OCI-LY1 (cell line): ENCODE data around the gene CDC25C.

ENCODE experiments used
- H2AFZ ChIP-seq: fragments of 200-600 bp; sonication (generic), shearing (Covaris generic); 2 replicates; pipeline ENCODE4 v1.6.0; 2014; ENCODE audit warnings: antibody characterized with exemption, mild to moderate bottlenecking, low read length
- H3F3A ChIP-seq: fragments of 200-600 bp; sonication (generic), shearing (Covaris generic); 2 replicates; pipeline ENCODE4 v1.6.0; 2014; ENCODE audit warnings: mild to moderate bottlenecking, antibody characterized with exemption, low read length, moderate library complexity; ENCODE audit not compliant: insufficient read depth
- H3K27ac ChIP-seq: fragments of 200-600 bp; sonication (generic); 2 replicates; pipeline ENCODE4 v1.5.1; 2014; ENCODE audit warnings: low read length, mixed run types, mild to moderate bottlenecking, low read depth; ENCODE audit not compliant: poor library complexity, severe bottlenecking
- H3K27me3 ChIP-seq: fragments of 200-600 bp; sonication (generic); 2 replicates; pipeline ENCODE4 v1.6.0; 2014; ENCODE audit warnings: antibody characterized with exemption, mild to moderate bottlenecking, low read length, moderate library complexity; ENCODE audit not compliant: insufficient read depth
- H3K36me3 ChIP-seq: fragments of 200-600 bp; sonication (generic); 2 replicates; pipeline ENCODE4 v1.6.1; 2014; ENCODE audit warnings: mild to moderate bottlenecking, antibody characterized with exemption, low read length, moderate library complexity, mixed read lengths; ENCODE audit not compliant: insufficient read depth
- H3K4me1 ChIP-seq: fragments of 200-600 bp; sonication (generic); 2 replicates; pipeline ENCODE4 v1.5.1; 2014; ENCODE audit warnings: mild to moderate bottlenecking, low read length, moderate library complexity; ENCODE audit not compliant: insufficient read depth, severe bottlenecking
- H3K4me2 ChIP-seq: fragments of 200-600 bp; sonication (generic), shearing (Covaris generic); 2 replicates; pipeline ENCODE4 v1.6.1; 2014; ENCODE audit warnings: low read length
- H3K4me3 ChIP-seq: fragments of 200-600 bp; sonication (generic); 2 replicates; pipeline ENCODE4 v1.5.1; 2014; ENCODE audit warnings: low read length, low read depth, mild to moderate bottlenecking, mixed read lengths; ENCODE audit not compliant: poor library complexity, severe bottlenecking
- H3K79me2 ChIP-seq: fragments of 200-600 bp; shearing (Covaris generic); 2 replicates; pipeline ENCODE4 v1.6.1; 2016; ENCODE audit warnings: mixed run types, low read length, mixed read lengths; ENCODE audit not compliant: insufficient read depth
- H3K9ac ChIP-seq: fragments of 200-600 bp; sonication (generic), shearing (Covaris generic); 2 replicates; pipeline ENCODE4 v1.6.1; 2014; ENCODE audit warnings: mild to moderate bottlenecking, low read length, mixed read lengths
- H3K9me2 ChIP-seq: fragments of 200-600 bp; sonication (generic), shearing (Covaris generic); 2 replicates; pipeline ENCODE4 v1.6.1; 2014; ENCODE audit warnings: low read depth, mild to moderate bottlenecking, low read length, mixed read lengths
- H3K9me3 ChIP-seq: fragments of 200-600 bp; shearing (Covaris generic); 2 replicates; pipeline ENCODE4 v1.6.1; 2014; ENCODE audit warnings: low read length, mixed read lengths
- H4K20me1 ChIP-seq: fragments of 200-600 bp; sonication (generic), shearing (Covaris generic); 2 replicates; pipeline ENCODE4 v1.6.0; 2016; ENCODE audit warnings: mild to moderate bottlenecking, low read length; ENCODE audit not compliant: insufficient read depth
- EZH2 ChIP-seq: fragments of 200-600 bp; sonication (generic), shearing (Covaris generic); IDR thresholded peaks from 2 replicates; pipeline ENCODE4 v1.8.0; 2017; ENCODE audit warnings: borderline replicate concordance, mixed run types, mild to moderate bottlenecking, antibody characterized with exemption, low read length, moderate library complexity, mixed read lengths
- TF ChIP-seq, protein P1 (sequence below): fragments of 200-600 bp; sonication (generic), shearing (Covaris generic); IDR thresholded peaks from 2 replicates; pipeline ENCODE4 v1.5.1; 2017; ENCODE audit warnings: mild to moderate bottlenecking, antibody characterized with exemption, low read length, moderate library complexity, mixed read lengths

CDC25C gene

DNA sequence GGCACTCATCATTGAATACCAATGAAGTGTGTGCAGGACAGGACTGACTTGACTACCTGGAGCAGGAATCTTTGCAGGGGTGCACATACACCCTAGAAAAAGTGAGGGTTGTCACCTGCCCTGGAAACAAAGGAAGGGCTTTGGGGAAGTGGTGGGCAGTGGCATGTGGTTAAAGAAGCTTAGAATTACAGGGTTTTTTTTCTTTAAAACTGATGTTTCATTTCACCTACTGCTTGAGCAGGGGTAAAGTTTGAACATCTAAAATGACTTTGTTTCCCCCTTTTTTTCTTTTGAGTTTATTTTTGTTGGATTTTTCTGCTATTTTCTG is 18.9 kb upstream of the CDC25C start:
- H3K4me2 ChIP-seq, result no peak overlapping the region
- H4K20me1 ChIP-seq, result no peaks in the 10 kb centered on the region
- H3K36me3 ChIP-seq, result peaks cover 53% of the 10 kb centered on the region
- H2AFZ ChIP-seq, result no peak overlapping the region
- no peak overlapping the region for H3K4me3 ChIP-seq
- H3K9me2 ChIP-seq, result no peaks in the 10 kb centered on the region
- H3K9me3 ChIP-seq, result no peaks in the 10 kb centered on the region
- H3K27me3 ChIP-seq, result no peaks in the 10 kb centered on the region
- H3K4me1 ChIP-seq, result peaks cover 19% of the 10 kb centered on the region
- H3K27ac ChIP-seq, result no peak overlapping the region
- no peak for TF ChIP-seq EZH2
- TF ChIP-seq, protein P1, sequence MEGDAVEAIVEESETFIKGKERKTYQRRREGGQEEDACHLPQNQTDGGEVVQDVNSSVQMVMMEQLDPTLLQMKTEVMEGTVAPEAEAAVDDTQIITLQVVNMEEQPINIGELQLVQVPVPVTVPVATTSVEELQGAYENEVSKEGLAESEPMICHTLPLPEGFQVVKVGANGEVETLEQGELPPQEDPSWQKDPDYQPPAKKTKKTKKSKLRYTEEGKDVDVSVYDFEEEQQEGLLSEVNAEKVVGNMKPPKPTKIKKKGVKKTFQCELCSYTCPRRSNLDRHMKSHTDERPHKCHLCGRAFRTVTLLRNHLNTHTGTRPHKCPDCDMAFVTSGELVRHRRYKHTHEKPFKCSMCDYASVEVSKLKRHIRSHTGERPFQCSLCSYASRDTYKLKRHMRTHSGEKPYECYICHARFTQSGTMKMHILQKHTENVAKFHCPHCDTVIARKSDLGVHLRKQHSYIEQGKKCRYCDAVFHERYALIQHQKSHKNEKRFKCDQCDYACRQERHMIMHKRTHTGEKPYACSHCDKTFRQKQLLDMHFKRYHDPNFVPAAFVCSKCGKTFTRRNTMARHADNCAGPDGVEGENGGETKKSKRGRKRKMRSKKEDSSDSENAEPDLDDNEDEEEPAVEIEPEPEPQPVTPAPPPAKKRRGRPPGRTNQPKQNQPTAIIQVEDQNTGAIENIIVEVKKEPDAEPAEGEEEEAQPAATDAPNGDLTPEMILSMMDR, result no peak
- H3F3A ChIP-seq, result 0 out of 2 replicates have a peak, but pooled peaks cover 3% of the 10 kb centered on the region
- peaks cover 26% of the 10 kb centered on the region for H3K79me2 ChIP-seq
- no peak overlapping the region for H3K9ac ChIP-seq

DNA sequence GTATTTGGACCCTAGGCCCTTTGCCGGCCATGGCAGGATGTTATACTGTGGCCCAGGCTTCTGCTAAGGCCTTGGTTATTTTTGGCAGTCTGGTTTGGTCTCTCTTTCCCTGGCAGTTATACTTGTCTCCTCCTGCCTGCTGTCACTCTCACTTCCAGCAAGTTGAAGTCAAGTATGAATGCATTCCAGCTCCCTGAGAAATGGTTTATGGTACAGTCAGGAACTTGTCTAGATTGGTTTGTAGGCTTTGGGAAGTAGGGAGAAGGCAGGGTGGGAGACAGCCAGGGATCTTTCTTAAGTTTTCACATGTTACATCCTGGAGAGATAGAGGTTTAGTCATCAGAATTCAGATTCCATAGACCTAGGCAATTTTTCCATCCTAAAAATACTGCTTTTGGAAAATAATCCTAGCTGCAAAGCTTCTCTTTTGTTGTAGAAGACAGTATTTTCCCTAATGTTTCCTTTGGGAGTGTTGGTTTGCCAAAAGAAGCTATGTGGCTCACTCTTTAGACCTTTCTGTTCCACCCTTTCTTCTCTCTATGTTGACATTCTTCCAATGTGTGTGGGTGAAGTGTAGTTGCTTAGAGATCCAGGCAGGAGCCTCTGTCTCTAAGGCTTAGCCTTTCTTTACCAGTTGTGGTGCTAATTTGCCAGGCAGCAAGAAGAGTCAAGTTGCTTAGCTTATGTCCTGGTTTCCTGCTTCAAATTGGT is 18.4 kb upstream of the CDC25C start:
- no peak overlapping the region for H3K9ac ChIP-seq
- H3K9me3 ChIP-seq, result no peaks in the 10 kb centered on the region
- no peak overlapping the region for H3K4me2 ChIP-seq
- no peak for TF ChIP-seq EZH2
- TF ChIP-seq, protein P1, result no peak
- H3K4me3 ChIP-seq, result no peak overlapping the region
- no peaks in the 10 kb centered on the region for H4K20me1 ChIP-seq
- peaks cover 13% of the 10 kb centered on the region for H3K4me1 ChIP-seq
- 0 out of 2 replicates have a peak, but pooled peaks cover 3% of the 10 kb centered on the region for H3F3A ChIP-seq
- H3K27me3 ChIP-seq, result no peaks in the 10 kb centered on the region
- H3K79me2 ChIP-seq, result peaks cover 21% of the 10 kb centered on the region
- no peak overlapping the region for H2AFZ ChIP-seq
- H3K9me2 ChIP-seq, result no peaks in the 10 kb centered on the region
- no peak overlapping the region for H3K27ac ChIP-seq
- peaks cover 59% of the 10 kb centered on the region for H3K36me3 ChIP-seq

DNA sequence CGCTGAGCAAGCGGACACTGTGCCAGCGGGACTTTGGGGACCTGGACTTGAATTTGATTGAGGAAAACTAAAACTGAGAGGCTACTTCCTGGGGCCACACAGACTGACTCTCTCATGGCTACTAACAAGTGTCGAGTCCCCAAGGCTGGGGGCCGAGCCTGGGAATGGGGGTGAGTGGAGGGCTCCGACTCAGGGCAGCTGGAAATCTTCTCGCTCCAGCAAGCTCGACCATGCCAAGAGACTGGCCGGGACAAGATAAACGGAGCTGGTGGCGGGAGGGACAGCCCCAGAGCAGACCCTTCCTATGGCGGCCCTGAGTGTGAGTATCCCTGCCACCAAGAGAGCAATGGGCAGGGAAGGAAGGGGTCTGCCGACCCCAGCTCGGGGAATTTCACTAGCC is 15.3 kb upstream of the CDC25C start:
- Histone ChIP-seq H3K27me3 (no peaks in the 10 kb centered on the region), H3K27ac (no peak overlapping the region), H2AFZ (no peak overlapping the region), H3K36me3 (peaks cover 74% of the 10 kb centered on the region), H3F3A (no peaks in the 10 kb centered on the region), H3K4me2 (no peak overlapping the region), H3K4me3 (no peak overlapping the region), H3K9me3 (no peaks in the 10 kb centered on the region), H4K20me1 (no peaks in the 10 kb centered on the region), H3K79me2 (no peaks in the 10 kb centered on the region), H3K9ac (no peak overlapping the region), H3K4me1 (no peaks in the 10 kb centered on the region), H3K9me2 (no peaks in the 10 kb centered on the region)
- TF ChIP-seq, protein P1, result no peak
- TF ChIP-seq EZH2, result no peak
